LHCN-M2 (cell line): ENCODE data around the gene TRIM63. TPM values are rescaled to one million over a fixed set of nuclear protein-coding genes. Genes with fewer than 3 reads are reported as not detected.

Experiments used
- DNase-seq: peaks from one replicate; pipeline ENCODE4 v3.0.0-alpha.2; 2012; ENCODE audit warnings: low read depth
- total RNA-seq: library from RNA; depleted of rRNA; stranded (reverse); fragments of >200 nt; gene quantifications from 2 replicates; pipeline ENCODE4 v1.2.3, GENCODE V29; 2014

The TRIM63 gene
- total RNA-seq, 1 experiment from 2014 or later: not detected

DNA sequence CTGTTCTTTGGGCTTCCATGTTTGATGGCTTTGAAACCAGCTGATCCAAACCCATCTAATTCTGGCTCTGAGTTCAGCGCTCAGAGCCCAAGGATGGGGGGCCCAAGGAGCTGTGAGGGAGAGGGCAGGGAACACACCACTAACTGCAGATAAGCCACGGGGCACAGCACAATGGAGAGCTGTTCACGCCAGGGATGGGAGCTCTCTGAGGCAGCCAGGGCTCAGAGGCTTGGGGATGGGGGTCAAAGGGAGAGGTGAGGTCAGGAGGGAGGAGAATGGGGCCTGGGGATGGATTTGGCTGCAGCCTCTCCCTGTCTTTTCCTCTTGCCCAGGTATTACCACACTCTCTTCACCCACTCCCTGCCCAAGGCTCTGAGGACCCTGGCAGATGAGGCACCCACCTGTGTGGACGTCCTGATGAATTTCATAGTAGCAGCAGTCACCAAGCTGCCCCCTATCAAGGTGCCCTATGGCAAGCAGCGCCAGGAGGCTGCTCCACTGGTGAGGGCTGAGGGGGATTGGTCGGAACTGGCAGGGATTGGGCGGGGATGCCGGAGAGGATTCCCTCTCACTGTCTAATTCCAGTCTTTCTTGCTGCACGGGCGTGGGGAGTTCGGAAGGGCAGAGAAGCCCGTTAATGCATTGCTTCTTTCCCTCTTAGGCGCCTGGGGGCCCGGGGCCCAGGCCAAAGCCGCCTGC is 32.8 kb downstream of the TRIM63 start:
- no peak for DNase-seq

DNA sequence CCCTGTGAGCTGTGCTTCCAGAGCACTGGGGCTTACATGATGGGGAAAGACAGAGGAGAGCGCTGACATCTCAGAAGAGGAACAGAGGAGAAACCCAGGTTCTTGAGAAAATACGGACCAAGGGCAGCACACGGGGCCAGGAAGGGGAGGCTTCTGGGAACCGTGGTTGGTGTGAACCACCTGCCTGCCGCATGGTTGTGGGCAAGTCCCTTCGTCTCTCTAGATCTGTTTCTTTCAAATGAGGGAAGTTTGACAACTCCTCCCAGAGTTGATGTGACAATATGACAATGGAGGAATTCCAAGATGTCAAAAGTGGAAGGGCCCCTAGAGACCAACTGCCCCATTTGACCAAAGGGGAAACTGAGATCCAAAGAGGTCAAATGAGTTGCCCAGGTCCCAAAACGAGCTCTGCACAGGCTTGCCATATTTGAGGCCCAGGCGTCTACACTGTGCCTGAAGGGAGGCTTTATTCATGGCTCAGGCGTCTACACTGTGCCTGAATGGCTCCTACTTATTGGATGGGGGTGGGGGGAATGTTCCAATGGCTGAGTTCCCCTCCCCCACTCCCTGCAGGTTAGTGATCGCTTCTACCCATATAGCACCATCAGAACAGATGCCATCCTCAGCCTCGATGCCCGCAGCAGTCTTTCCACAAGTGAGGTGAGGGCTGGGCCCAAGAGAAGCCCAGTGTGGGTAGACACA is 34.6 kb downstream of the TRIM63 start:
- no peak for DNase-seq

- DNase-seq: no peak
These were observed 35.7 kb downstream of the TRIM63 start for GRCh38 chr1:26031611-26032220.

DNA sequence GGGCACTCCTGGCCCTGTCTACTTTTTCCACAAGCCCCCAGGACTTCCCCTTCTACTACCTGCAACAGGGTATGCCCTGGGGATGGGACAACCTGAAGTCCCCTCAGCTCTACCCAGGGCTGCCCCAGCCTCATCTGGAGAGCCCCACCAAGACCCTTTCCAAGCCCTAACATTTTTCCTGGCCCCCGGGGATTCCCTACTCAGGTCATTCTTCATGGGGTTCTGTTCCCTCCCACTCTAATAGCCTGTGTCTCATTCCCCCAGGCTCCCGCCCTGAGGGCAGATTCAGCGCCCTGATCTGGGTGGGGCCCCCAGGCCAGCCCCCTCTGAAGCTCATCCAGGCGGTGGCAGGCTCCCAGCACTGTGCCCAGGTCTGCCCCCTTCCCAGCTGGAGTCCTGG is 36.2 kb downstream of the TRIM63 start:
- DNase-seq: no peak

GRCh38 chr1:26029864-26030481 is 37.5 kb downstream of the TRIM63 start:
- no peak for DNase-seq

DNA sequence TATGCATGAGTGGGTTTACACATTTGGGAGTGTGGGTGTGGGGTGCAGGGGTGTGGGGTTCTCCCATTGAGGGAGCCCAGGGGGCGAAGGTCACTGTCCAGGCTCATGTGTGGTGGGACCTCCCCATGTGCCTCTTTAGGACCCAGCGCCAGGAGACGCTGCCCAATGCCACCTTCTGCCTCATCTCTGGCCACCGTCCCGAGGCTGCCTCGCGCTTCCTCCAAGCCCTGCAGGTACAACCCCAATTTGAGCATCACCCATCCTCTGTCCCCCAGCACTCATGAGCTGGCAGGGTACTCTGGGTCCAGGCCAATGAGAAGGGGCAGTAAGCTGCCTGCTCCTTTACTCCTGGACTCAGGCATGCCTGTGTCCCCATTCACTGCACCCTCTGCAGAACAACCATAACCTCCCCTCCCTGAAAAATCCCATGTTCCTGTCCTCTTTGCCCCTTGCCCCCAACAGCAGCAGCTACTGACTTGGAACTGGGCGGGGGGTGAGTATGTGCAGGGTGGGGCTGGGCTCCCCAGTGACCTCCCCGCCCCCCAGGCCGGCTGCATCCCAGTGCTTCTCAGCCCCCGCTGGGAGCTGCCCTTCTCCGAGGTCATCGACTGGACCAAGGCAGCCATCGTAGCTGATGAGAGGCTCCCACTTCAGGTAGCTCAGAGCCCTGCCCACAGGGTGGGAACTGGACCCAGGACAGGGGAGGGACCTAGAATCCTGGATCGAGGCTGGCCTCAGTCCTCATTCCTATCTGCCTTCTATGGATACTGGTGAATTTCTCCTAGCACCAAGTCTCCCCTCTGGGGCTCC is 38.2 kb downstream of the TRIM63 start:
- DNase-seq: no peak

GRCh38 chr1:26028490-26028980 is 38.9 kb downstream of the TRIM63 start:
- DNase-seq: no peak

GRCh38 chr1:26027716-26028489 is 39.5 kb downstream of the TRIM63 start:
- DNase-seq: no peak

- DNase-seq: no peak
These were observed 41.9 kb downstream of the TRIM63 start for GRCh38 chr1:26025517-26025916.

- DNase-seq: no peak
These were observed 42.4 kb downstream of the TRIM63 start for GRCh38 chr1:26025060-26025459.

DNA sequence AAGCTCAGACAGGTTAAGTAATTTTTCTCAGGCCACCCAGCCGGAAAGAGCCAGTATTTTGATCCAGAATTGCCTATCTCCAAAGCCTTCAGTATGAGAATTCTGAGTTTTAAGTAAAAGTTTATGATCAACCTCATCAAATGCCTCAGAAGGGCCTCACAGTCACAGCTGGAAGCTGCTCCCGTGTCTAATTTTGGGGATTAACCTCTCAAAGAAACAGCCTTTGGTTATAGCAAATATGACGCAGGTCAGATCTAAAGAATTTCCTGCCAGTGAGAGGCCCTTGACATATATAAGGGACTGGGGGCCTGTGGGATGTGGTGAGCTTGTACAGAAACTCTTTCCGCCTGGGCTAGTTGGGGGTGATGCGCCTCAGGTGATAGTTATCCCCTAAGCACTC is 43.6 kb downstream of the TRIM63 start:
- no peak for DNase-seq

- no peak for DNase-seq
These were observed 44.4 kb downstream of the TRIM63 start for GRCh38 chr1:26023009-26023408.

- DNase-seq: no peak
These were observed 45.0 kb downstream of the TRIM63 start for GRCh38 chr1:26022404-26022779.

GRCh38 chr1:26021647-26022403 is 45.6 kb downstream of the TRIM63 start, which contains the start of gene EXTL1:
TSS of gene EXTL1 (plus strand) at chr1:26021775. CDS start at chr1:26022647, 872 bp downstream.
- DNase-seq: peak; percentile 62

- peak; percentile 32 for DNase-seq
These were observed 46.3 kb downstream of the TRIM63 start for GRCh38 chr1:26020941-26021646.

GRCh38 chr1:26020330-26020768 is 47.1 kb downstream of the TRIM63 start:
- no peak for DNase-seq

DNA sequence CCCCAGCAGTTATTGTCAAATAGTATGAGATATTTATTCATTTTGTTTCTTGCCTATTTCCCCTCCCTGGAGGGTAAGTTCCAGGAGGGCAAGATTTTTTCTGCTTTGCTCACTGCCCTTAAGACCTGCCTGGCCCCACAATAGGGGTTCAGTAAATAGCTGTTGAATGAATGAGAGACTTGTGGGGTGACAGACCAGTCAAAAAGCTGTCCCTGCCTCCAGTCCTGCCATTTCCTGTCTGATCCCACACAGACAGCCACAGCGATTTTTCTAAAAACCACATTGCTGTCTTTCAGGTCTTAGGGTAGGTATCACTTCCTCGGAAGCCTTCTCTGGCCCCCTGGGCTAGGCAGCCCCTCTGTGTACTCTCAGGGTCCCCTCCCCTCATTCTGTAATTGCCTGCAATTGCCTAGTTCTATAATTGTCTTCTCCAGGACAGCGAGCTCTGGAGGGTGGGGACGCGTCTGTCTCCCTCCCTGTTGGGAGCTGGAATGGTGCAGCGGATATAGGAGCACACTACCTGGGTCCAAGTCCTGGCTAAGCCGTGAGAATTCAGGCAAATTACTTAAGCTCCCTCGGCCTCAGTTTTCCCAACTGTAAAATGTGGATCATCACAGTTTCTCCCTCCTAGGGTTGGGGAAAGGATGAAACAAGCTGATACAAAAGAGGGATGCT is 47.7 kb downstream of the TRIM63 start:
- peak; percentile 58 for DNase-seq

DNA sequence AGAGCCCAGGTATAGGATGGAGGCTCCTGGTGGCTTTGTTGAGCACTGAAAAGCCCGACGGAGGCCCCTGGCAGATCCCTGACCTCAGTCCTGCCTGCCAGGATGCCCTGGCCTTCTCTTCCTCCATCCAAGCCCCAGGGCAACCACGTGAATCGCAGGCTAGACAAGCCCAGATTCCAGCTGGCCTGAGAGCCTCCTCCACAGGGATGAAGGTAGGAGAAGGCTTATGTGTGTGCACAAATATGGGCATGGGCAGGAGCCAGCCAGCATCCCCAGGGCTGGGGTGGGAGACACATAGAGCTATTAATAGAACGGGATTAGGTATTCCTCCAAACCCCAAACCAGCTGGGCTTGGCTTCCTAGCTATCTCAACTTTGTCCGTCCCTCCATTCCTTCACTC is 49.8 kb downstream of the TRIM63 start:
- peak; percentile 37 for DNase-seq
